K562 (cell line): ENCODE results near the gene SLC4A1. TPM values are rescaled to one million over a fixed set of nuclear protein-coding genes. Genes with fewer than 3 reads are reported as not detected.
A peak's percentile ranks its signal among the peaks of the same experiment; 100 is the strongest.

Experiments used
- ATAC-seq: fragments of 200-7000 bp; cut with Tn5 transposase; 3 replicates; pipeline ENCODE4 v1.9.1; 2020; ENCODE audit warnings: moderate library complexity
- BruUV-seq: library from RNA; stranded (reverse); fragments of 400-500 nt; replicated peaks from 2 replicates; lab custom pipeline; 2021; lab: Mats Ljungman, UMichigan
- CTCF ChIA-PET: fragments of 300-600 bp; formaldehyde crosslinking; extraction: SDS; loops from one replicate; lab custom pipeline; 2021; ENCODE audit warnings: low intra/inter-chr PET ratio; lab: Yijun Ruan, JAX
- POLR2A ChIA-PET: fragments of 300-600, 350-650 bp; sonication (Branson Sonifier 250); formaldehyde crosslinking; extraction: SDS; loops from one replicate; lab custom pipeline; 2021; ENCODE audit warnings: antibody characterized with exemption, inconsistent platforms; lab: Yijun Ruan, JAX
- DNase-seq, 4 experiments: peaks; one replicate each; pipeline versions ENCODE4 v3.0.0 to v3.0.0-alpha.2; 2011 to 2018; ENCODE audit warnings: low spot score in 3 of 4, mixed read lengths in 3 of 4; ENCODE audit errors: extremely low read depth in 1 of 4
- FAIRE-seq: peaks from 2 replicates; lab custom pipeline; 2011; peaks lifted over from hg19 to GRCh38; lab: Jason Lieb, UNC
- H2AFZ ChIP-seq: 2 replicates; pipeline ENCODE4 v1.6.0; 2011; ENCODE audit warnings: low read depth, low read length, control low read depth, inconsistent platforms
- H3K27ac ChIP-seq: fragments of 200-600 bp; 3 replicates; pipeline ENCODE4 v1.8.0; 2011; ENCODE audit warnings: low read depth, mild to moderate bottlenecking, control low read depth, inconsistent platforms, low read length, moderate library complexity, mixed read lengths; ENCODE audit errors: extremely low read depth
- H3K27me3 ChIP-seq, 2 experiments: fragments of 300-600 bp in 1 of 2; 2 replicates in 1 of 2; 3 replicates in 1 of 2; pipeline versions ENCODE4 v1.6.0 to v1.8.0; 2011; ENCODE audit warnings: inconsistent platforms in 2 of 2, low read length in 2 of 2, mild to moderate bottlenecking in 1 of 2, mixed read lengths in 1 of 2, moderate library complexity in 1 of 2; ENCODE audit not compliant: control insufficient read depth in 2 of 2, insufficient read depth in 2 of 2
- H3K36me3 ChIP-seq: fragments of 300-600 bp; 3 replicates; pipeline ENCODE4 v1.8.0; 2011; ENCODE audit warnings: mild to moderate bottlenecking, low read length, inconsistent platforms; ENCODE audit not compliant: control insufficient read depth, insufficient read depth
- H3K4me1 ChIP-seq, 2 experiments: fragments of 200-600 bp in 1 of 2; replicated peaks in 1 of 2; 2 replicates in 1 of 2; 3 replicates in 1 of 2; pipeline versions ENCODE4 v1.5.1 to v1.8.0; 2011; ENCODE audit warnings: inconsistent platforms in 2 of 2, low read length in 2 of 2, mild to moderate bottlenecking in 1 of 2, mixed read lengths in 1 of 2, moderate library complexity in 1 of 2; ENCODE audit not compliant: control insufficient read depth in 2 of 2, insufficient read depth in 2 of 2
- H3K4me2 ChIP-seq: 2 replicates; pipeline ENCODE4 v1.6.1; 2011; ENCODE audit warnings: low read length, control low read depth, inconsistent platforms, mixed read lengths; ENCODE audit not compliant: insufficient read depth
- H3K4me3 ChIP-seq: fragments of 200-600 bp; sonication (generic), shearing (Covaris generic); 2 replicates; pipeline ENCODE4 v1.5.1; 2016; ENCODE audit warnings: control low read depth, inconsistent platforms
- H3K79me2 ChIP-seq: fragments of 200-600 bp; 3 replicates; pipeline ENCODE4 v1.8.0; 2011; ENCODE audit warnings: low read length, inconsistent platforms; ENCODE audit not compliant: control insufficient read depth, insufficient read depth
- H3K9ac ChIP-seq, 2 experiments: 2 replicates each; pipeline versions ENCODE4 v1.6.0 to v1.6.1; 2011; ENCODE audit warnings: low read depth in 2 of 2, low read length in 2 of 2, control low read depth in 1 of 2, inconsistent platforms in 1 of 2, mild to moderate bottlenecking in 1 of 2, mixed read lengths in 1 of 2; ENCODE audit not compliant: insufficient read depth in 1 of 2
- H3K9me1 ChIP-seq: one replicate; pipeline ENCODE4 v1.6.0; 2011; ENCODE audit warnings: inconsistent platforms, mild to moderate bottlenecking, low read length, moderate library complexity; ENCODE audit not compliant: control insufficient read depth, insufficient read depth
- H3K9me3 ChIP-seq: replicated peaks from 2 replicates; pipeline ENCODE4 v1.5.1; 2011; ENCODE audit warnings: low read depth, low read length, inconsistent platforms; ENCODE audit not compliant: control insufficient read depth, insufficient read depth
- H4K20me1 ChIP-seq: replicated peaks from 2 replicates; pipeline ENCODE4 v1.6.1; 2011; ENCODE audit warnings: low read length, inconsistent platforms, mixed read lengths; ENCODE audit not compliant: control insufficient read depth, insufficient read depth
- ARID2 ChIP-seq: fragments of 450-650 bp; IDR thresholded peaks from 2 replicates; pipeline ENCODE4 v1.6.1; 2017; ENCODE audit warnings: antibody characterized with exemption, mild to moderate bottlenecking
- ASH1L ChIP-seq: fragments of 450-650 bp; IDR thresholded peaks from 2 replicates; pipeline ENCODE4 v1.6.1; 2018; ENCODE audit warnings: borderline replicate concordance, mild to moderate bottlenecking, low read depth; ENCODE audit not compliant: partially characterized antibody
- CEBPB ChIP-seq: fragments of 450-650 bp; IDR thresholded peaks from 2 replicates; pipeline ENCODE4 v1.6.1; 2016; ENCODE audit warnings: missing genetic modification characterization, missing compliant biosample characterization
- DNMT1 ChIP-seq: fragments of 450-650 bp; IDR thresholded peaks from 2 replicates; pipeline ENCODE4 v1.6.1; 2016; ENCODE audit warnings: antibody characterized with exemption, mild to moderate bottlenecking
- KDM4B ChIP-seq, 2 experiments: fragments of 450-650 bp in 1 of 2; sonication (generic) in 1 of 2; IDR thresholded peaks; 2 replicates each; pipeline ENCODE4 v1.6.1; 2016 to 2017; ENCODE audit warnings: borderline replicate concordance in 2 of 2, antibody characterized with exemption in 1 of 2, low read depth in 1 of 2, mild to moderate bottlenecking in 1 of 2
- PHF21A ChIP-seq: fragments of 450-650 bp; IDR thresholded peaks from 2 replicates; pipeline ENCODE4 v1.6.1; 2017; ENCODE audit warnings: low read depth, borderline replicate concordance
- PRPF4 ChIP-seq: fragments of 200-400 bp; formaldehyde crosslinking; IDR thresholded peaks from one replicate; pipeline ENCODE4 v1.6.1; 2017; ENCODE audit warnings: low read length, low read depth, mild to moderate bottlenecking; ENCODE audit not compliant: insufficient read depth, poor library complexity, severe bottlenecking
- RBM14 ChIP-seq: fragments of 200-400 bp; formaldehyde crosslinking; IDR thresholded peaks from 2 replicates; pipeline ENCODE4 v1.6.1; 2018; ENCODE audit warnings: low read depth, mild to moderate bottlenecking, low read length, moderate library complexity, borderline replicate concordance; ENCODE audit not compliant: insufficient read depth
- SPI1 ChIP-seq: IDR thresholded peaks from 2 replicates; pipeline ENCODE4 v1.6.1; 2011; ENCODE audit warnings: low read depth, low read length, control low read depth, borderline replicate concordance
- TSC22D4 ChIP-seq: fragments of 450-650 bp; IDR thresholded peaks from 2 replicates; pipeline ENCODE4 v1.6.1; 2016; ENCODE audit warnings: missing genetic modification characterization, missing biosample characterization, control low read depth
- ZNF431 ChIP-seq: sonication (generic); formaldehyde crosslinking; IDR thresholded peaks from 2 replicates; pipeline ENCODE4 v1.8.0; 2022; ENCODE audit warnings: mild to moderate bottlenecking, missing genetic modification reagents
- WGBS: fragments of 100-300 bp; shearing (Covaris generic); methylation state at CpG from one replicate; pipeline ENCODE4 v1.1.6; 2016; ENCODE audit warnings: low coverage, mixed read lengths; ENCODE audit not compliant: insufficient coverage; ENCODE audit errors: missing lambda C conversion rate; 5-methylcytosine and 5-hydroxymethylcytosine counted together
- in situ Hi-C: fragments of 300-500 bp; cut with MboI; formaldehyde crosslinking; loops from 4 replicates; pipeline ENCODE4 v1.15.0; 2018; ENCODE audit warnings: inconsistent platforms, mixed read lengths
- intact Hi-C: fragments of 100-400 bp; cut with micrococcal nuclease; formaldehyde crosslinking; loops from 2 replicates; pipeline ENCODE4 v1.14.2; 2022
- polyA plus RNA-seq, 8 experiments: library from polyadenylated mRNA; depleted of rRNA in 4 of 8; stranded (reverse) in 5 of 8; unstranded in 3 of 8; fragments of >200 nt; fragmentation: Nextera tagmentation in 2 of 8; fragmentation: Illumina TruSeq in 1 of 8; extraction: Ambion mirVana in 2 of 8; extraction: Trizol in 1 of 8; gene quantifications; 2 replicates each; pipeline versions ENCODE4 v1.2.1 to v1.2.3, GENCODE V29; 2011 to 2014; ENCODE audit warnings: inconsistent platforms in 1 of 8, missing spikeins in 1 of 8
- total RNA-seq, 7 experiments: library from RNA; depleted of rRNA in 6 of 7; stranded (reverse); fragments of >200 nt in 6 of 7; fragmentation: Illumina TruSeq in 2 of 7; extraction: Trizol in 2 of 7; gene quantifications; 2 replicates each; pipeline versions ENCODE4 v1.2.1 to v1.2.3, GENCODE V29; 2011 to 2021; ENCODE audit warnings: low replicate concordance in 1 of 7
- TF ChIP-seq, protein P1 (sequence below): fragments of 450-650 bp; formaldehyde crosslinking; conservative IDR thresholded peaks from 2 replicates; pipeline ENCODE4 v1.4.0; 2022; ENCODE audit warnings: mild to moderate bottlenecking, missing genetic modification characterization

SLC4A1 gene
- total and polyA plus RNA-seq, 9 of the 15 experiments (the other 6 are each of a cell fraction or from before 2014, with no cell fraction given): 0.14 to 1.00 (median 0.53) TPM

DNA sequence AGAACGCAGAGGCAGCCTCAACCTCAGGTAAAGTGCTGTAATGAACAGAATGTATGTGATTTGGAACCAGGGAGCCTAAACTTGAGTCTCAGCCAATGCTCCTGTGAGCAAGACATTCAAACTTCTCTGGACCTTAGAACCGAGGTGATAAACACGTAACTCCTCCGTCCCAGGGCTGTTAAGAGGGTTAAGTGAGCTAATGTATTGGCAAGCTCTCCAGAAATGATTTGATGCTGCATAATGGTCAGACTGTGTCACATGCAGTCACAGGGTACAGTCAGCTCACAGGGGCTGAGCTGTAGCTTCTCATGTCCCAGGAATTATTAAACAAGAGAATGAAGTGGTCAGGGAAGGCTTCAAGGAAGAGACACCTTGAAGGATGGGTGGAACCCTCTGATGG lies 10.0 kb upstream of the SLC4A1 start:
- POLR2A ChIA-PET: interaction anchor here (1.1 to 2.1 kb wide), 2 partner anchors 10 kb away, joined by 4 to 5 read pairs; partner anchors contain the start of gene SLC4A1
- H4K20me1 ChIP-seq: no peaks in the 10 kb centered on the region

More for the DNA sequence above, 10.0 kb upstream of the SLC4A1 start:
- no peak overlapping the region for H2AFZ ChIP-seq
- no peak overlapping the region for H3K4me3 ChIP-seq
- H3K27me3 ChIP-seq: no peaks in the 10 kb centered on the region
- TF ChIP-seq KDM4B (IDR thresholded peaks at IDR 0.05; ENCODE audit: borderline replicate concordance in 2 of 2, low read depth in 1 of 2) (no peak), TSC22D4 (tag) (no peak), PHF21A (no peak), DNMT1 (no peak), ARID2 (no peak), PRPF4 (no peak), CEBPB (tag) (no peak), ASH1L (no peak), SPI1 (no peak), ZNF431 (CRISPR knock-in tag) (no peak), RBM14 (no peak)
- TF ChIP-seq, protein P1, sequence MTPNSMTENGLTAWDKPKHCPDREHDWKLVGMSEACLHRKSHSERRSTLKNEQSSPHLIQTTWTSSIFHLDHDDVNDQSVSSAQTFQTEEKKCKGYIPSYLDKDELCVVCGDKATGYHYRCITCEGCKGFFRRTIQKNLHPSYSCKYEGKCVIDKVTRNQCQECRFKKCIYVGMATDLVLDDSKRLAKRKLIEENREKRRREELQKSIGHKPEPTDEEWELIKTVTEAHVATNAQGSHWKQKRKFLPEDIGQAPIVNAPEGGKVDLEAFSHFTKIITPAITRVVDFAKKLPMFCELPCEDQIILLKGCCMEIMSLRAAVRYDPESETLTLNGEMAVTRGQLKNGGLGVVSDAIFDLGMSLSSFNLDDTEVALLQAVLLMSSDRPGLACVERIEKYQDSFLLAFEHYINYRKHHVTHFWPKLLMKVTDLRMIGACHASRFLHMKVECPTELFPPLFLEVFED (CRISPR knock-in tag): no peak
- TF ChIP-seq, all 486 proteins: peak for 0
- Histone ChIP-seq H3K9me1 (no peaks in the 10 kb centered on the region), H3K4me2 (no peak overlapping the region), H3K4me1 (peaks cover 32 to 42% of the 10 kb centered on the region in 2 experiments), H3K27ac (no peak overlapping the region), H3K79me2 (no peaks in the 10 kb centered on the region), H3K9me3 (no peaks in the 10 kb centered on the region), H3K36me3 (no peaks in the 10 kb centered on the region), H3K9ac (no peak overlapping the region)
- WGBS: 40% methylated on average over 4 of the region's 4 CpGs
- ATAC-seq (no peak), FAIRE-seq (peak; percentile 65), DNase-seq (no peak)
- in situ Hi-C loops: no loop called here
- BruUV-seq: no TSS peak
- CTCF ChIA-PET: no interaction called here
- intact Hi-C loops: no loop called here
